Peyer's patch (tissue), 4 donors: Measurements from ENCODE around the gene TNNI3K. TPM values are rescaled to one million over a fixed set of nuclear protein-coding genes. Genes with fewer than 3 reads are reported as not detected.
A peak's percentile ranks its signal among the peaks of the same experiment; 100 is the strongest.

Source experiments
- DNase-seq, 3 donors: peaks; one replicate each; pipeline ENCODE4 v3.0.0-alpha.2; 2017 to 2019
- H3K27ac ChIP-seq, 4 donors: fragments of 200-600 bp; sonication (generic); one replicate each; pipeline ENCODE4 v1.5.1; 2016 to 2019
- H3K27me3 ChIP-seq, 2 donors: fragments of 200-600 bp; sonication (generic); one replicate each; pipeline ENCODE4 v1.5.1; 2019
- H3K36me3 ChIP-seq, 3 donors: fragments of 200-600 bp; sonication (generic); one replicate each; pipeline ENCODE4 v1.5.1; 2016 to 2019
- H3K4me1 ChIP-seq, 4 donors: fragments of 200-600 bp; sonication (generic); one replicate each; pipeline ENCODE4 v1.5.1; 2016 to 2019
- H3K4me3 ChIP-seq, 4 donors: fragments of 200-600 bp; sonication (generic); 1 replicate in 3 of 4; 2 replicates in 1 of 4; pipeline ENCODE4 v1.5.1; 2016 to 2019; ENCODE audit warnings: mild to moderate bottlenecking in 1 of 4
- H3K9me3 ChIP-seq, 4 donors: fragments of 200-600 bp; sonication (generic); one replicate each; pipeline ENCODE4 v1.5.1; 2016 to 2019; ENCODE audit warnings: mild to moderate bottlenecking in 1 of 4
- POLR2A ChIP-seq, 2 donors: fragments of 450-650 bp; IDR thresholded peaks; one replicate each; pipeline ENCODE4 v1.5.1; 2017; ENCODE audit warnings: antibody characterized with exemption in 2 of 2, mild to moderate bottlenecking in 2 of 2, moderate library complexity in 2 of 2
- total RNA-seq, 4 donors: library from RNA; depleted of rRNA; stranded (reverse); fragments of >200 nt; gene quantifications; one replicate each; pipeline ENCODE4 v1.1.0, GENCODE V29; 2016
- TF ChIP-seq, protein P1 (sequence below), 6 experiments: fragments of 450-650 bp in 4 of 6; fragments of 200-600 bp in 2 of 6; sonication (generic) in 1 of 6; IDR thresholded peaks; one replicate each; pipeline ENCODE4 v1.5.1; 2017 to 2019; ENCODE audit warnings: antibody characterized with exemption in 6 of 6, mild to moderate bottlenecking in 3 of 6, moderate library complexity in 1 of 6

Gene TNNI3K
- total RNA-seq, 4 donors from 2014 or later, result 2.0 TPM; not detected in 3

GRCh38 chr1:74504125-74504932, 269.1 kb downstream of the TNNI3K start:
- H3K4me3 ChIP-seq, result no peak overlapping the region
- H3K27ac ChIP-seq, result peak overlapping the region in 1 of 4 donors; percentile 5
- DNase-seq, result peak in 2 of 3 donors; percentile 19 to 60
- no peaks in the 10 kb centered on the region for H3K4me1 ChIP-seq
- TF ChIP-seq, protein P1, sequence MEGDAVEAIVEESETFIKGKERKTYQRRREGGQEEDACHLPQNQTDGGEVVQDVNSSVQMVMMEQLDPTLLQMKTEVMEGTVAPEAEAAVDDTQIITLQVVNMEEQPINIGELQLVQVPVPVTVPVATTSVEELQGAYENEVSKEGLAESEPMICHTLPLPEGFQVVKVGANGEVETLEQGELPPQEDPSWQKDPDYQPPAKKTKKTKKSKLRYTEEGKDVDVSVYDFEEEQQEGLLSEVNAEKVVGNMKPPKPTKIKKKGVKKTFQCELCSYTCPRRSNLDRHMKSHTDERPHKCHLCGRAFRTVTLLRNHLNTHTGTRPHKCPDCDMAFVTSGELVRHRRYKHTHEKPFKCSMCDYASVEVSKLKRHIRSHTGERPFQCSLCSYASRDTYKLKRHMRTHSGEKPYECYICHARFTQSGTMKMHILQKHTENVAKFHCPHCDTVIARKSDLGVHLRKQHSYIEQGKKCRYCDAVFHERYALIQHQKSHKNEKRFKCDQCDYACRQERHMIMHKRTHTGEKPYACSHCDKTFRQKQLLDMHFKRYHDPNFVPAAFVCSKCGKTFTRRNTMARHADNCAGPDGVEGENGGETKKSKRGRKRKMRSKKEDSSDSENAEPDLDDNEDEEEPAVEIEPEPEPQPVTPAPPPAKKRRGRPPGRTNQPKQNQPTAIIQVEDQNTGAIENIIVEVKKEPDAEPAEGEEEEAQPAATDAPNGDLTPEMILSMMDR (IDR thresholded peaks at IDR 0.05), result peak in 4 of 6 experiments; percentile 26 to 40 (median 36)
- no peak for TF ChIP-seq POLR2A (IDR thresholded peaks at IDR 0.05)
- no peaks in the 10 kb centered on the region for H3K9me3 ChIP-seq
- H3K36me3 ChIP-seq, result no peaks in the 10 kb centered on the region
- H3K27me3 ChIP-seq, result no peaks in the 10 kb centered on the region

GRCh38 chr1:74504933-74505512, 269.8 kb downstream of the TNNI3K start:
- Histone ChIP-seq H3K9me3 (no peaks in the 10 kb centered on the region), H3K27ac (peak overlapping the region in 1 of 4 donors; percentile 5), H3K27me3 (no peaks in the 10 kb centered on the region), H3K36me3 (no peaks in the 10 kb centered on the region), H3K4me1 (no peaks in the 10 kb centered on the region), H3K4me3 (no peak overlapping the region)
- TF ChIP-seq POLR2A (IDR thresholded peaks at IDR 0.05), result no peak
- TF ChIP-seq, protein P1 (IDR thresholded peaks at IDR 0.05), result no peak
- no peak for DNase-seq

DNA sequence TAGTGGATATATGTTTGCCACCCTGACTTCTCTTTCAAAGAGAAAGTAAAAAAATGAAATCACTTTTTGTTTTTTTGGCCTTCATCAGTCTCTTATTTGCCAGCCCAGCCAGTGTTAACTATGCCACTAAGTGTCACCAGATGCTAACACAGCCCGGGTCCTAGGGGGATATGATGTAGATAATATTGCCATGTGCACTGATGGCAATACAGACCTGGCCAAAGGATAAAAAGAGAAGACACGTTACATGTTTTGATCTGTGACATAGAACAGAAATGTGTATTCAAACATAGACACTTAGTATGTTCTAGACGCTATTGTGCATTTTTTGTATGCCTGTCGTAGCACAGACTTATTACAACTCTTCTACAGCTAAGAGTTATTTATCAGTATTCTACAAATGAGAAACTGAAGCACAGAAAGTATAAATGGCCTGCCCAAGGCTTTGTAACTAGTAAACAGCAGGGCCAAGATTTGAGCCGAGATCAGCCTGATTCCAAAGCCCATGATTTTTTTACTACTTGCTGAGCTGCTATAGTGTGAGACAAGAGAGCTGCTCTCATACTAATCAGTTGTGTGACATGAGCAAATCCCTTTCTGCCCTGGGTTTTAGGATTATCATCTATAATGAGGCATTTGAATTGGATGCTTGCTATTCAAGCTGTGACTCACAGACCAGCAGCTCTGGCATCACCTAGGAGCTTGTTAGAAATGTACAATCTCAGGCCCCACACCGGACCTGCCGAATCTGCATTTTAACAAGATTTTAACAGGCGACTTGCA, 270.9 kb downstream of the TNNI3K start:
- Histone ChIP-seq H3K27me3 (no peaks in the 10 kb centered on the region), H3K36me3 (no peaks in the 10 kb centered on the region), H3K27ac (no peak overlapping the region), H3K4me3 (no peak overlapping the region), H3K4me1 (no peaks in the 10 kb centered on the region), H3K9me3 (no peaks in the 10 kb centered on the region)
- TF ChIP-seq, protein P1 (IDR thresholded peaks at IDR 0.05), result no peak
- TF ChIP-seq POLR2A (IDR thresholded peaks at IDR 0.05), result no peak
- no peak for DNase-seq

DNA sequence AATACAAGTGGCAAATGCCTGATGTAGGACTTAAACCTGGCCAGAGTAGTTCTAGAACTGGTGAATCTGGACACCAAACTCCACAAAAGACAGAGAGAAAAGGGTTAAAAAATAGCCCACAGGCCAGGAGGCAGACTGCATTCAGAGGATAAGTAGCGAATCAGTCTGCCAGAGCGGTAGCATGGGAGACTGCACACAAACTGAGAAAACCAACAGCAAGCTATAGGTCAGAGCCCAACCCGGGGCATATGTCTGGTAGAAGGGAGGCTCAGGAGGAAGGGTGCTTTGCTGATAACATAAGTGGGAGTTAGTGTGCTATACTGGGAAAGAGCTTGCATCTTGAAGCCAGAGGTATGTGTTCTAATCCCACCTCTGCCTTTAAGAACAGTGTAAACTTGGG, 273.3 kb downstream of the TNNI3K start:
- TF ChIP-seq POLR2A (IDR thresholded peaks at IDR 0.05), result no peak
- TF ChIP-seq, protein P1 (IDR thresholded peaks at IDR 0.05), result no peak

GRCh38 chr1:74512170-74512915, 277.2 kb downstream of the TNNI3K start, which contains the start of gene LRRC53:
LRRC53 (minus strand) TSS chr1:74512611; CDS start chr1:74483349, 29,262 bp downstream.
- Histone ChIP-seq H3K36me3 (no peaks in the 10 kb centered on the region), H3K9me3 (no peaks in the 10 kb centered on the region), H3K27me3 (no peaks in the 10 kb centered on the region), H3K4me1 (no peaks in the 10 kb centered on the region), H3K27ac (no peak within 1 kb of the TSS), H3K4me3 (no peak within 1 kb of the TSS)
- TF ChIP-seq, protein P1 (IDR thresholded peaks at IDR 0.05), result no peak
- no peak for TF ChIP-seq POLR2A (IDR thresholded peaks at IDR 0.05)
- no peak for DNase-seq

More for the DNA sequence above, 273.3 kb downstream of the TNNI3K start:
- Histone ChIP-seq H3K27ac (no peak overlapping the region), H3K36me3 (no peaks in the 10 kb centered on the region), H3K9me3 (no peaks in the 10 kb centered on the region), H3K4me3 (no peak overlapping the region), H3K27me3 (no peaks in the 10 kb centered on the region), H3K4me1 (no peaks in the 10 kb centered on the region)
- no peak for DNase-seq
